Panc1 (cell line): ENCODE measurements around the gene C1orf216. TPM values are rescaled to one million over a fixed set of nuclear protein-coding genes. Genes with fewer than 3 reads are reported as not detected.

Source experiments
- ATAC-seq: fragments of 200-7000 bp; cut with Tn5 transposase; 2 replicates; pipeline ENCODE4 v1.9.1; 2020; ENCODE audit warnings: mild to moderate bottlenecking, moderate library complexity
- BruUV-seq: library from RNA; stranded (reverse); fragments of 400-500 nt; replicated peaks from 2 replicates; lab custom pipeline; 2021; lab: Mats Ljungman, UMichigan
- CTCF ChIA-PET: fragments of 300-600 bp; sonication (Branson Sonifier 250); formaldehyde crosslinking; loops from one replicate; lab custom pipeline; 2022; ENCODE audit warnings: antibody characterized with exemption; lab: Charles Lee
- POLR2A ChIA-PET: fragments of 300-600 bp; sonication (Branson Sonifier 250); formaldehyde crosslinking; loops from one replicate; lab custom pipeline; 2022; ENCODE audit warnings: antibody characterized with exemption; lab: Charles Lee
- DNase-seq: peaks from one replicate; pipeline ENCODE4 v3.0.0-alpha.2; 2010; ENCODE audit warnings: low read depth, low spot score
- H3K27ac ChIP-seq: 2 replicates; pipeline ENCODE4 v1.5.1; 2011; ENCODE audit warnings: mild to moderate bottlenecking, low read length, inconsistent platforms
- H3K27me3 ChIP-seq: fragments of 200-500 bp; sonication (Bioruptor generic); 2 replicates; pipeline ENCODE4 v1.6.0; 2014; ENCODE audit warnings: low read length, inconsistent platforms; ENCODE audit not compliant: control insufficient read depth, insufficient read depth
- H3K36me3 ChIP-seq: fragments of 200-500 bp; sonication (Bioruptor generic); 2 replicates; pipeline ENCODE4 v1.5.1; 2014; ENCODE audit warnings: inconsistent platforms, mild to moderate bottlenecking, low read length, moderate library complexity; ENCODE audit not compliant: control insufficient read depth, insufficient read depth
- H3K4me1 ChIP-seq: 2 replicates; pipeline ENCODE4 v1.5.1; 2011; ENCODE audit warnings: inconsistent platforms, mild to moderate bottlenecking, low read length, moderate library complexity; ENCODE audit not compliant: control insufficient read depth, insufficient read depth
- H3K4me3 ChIP-seq, 2 experiments: 2 replicates each; pipeline ENCODE4 v1.5.1; 2011 to 2012; ENCODE audit warnings: low read depth in 2 of 2, low read length in 2 of 2, mild to moderate bottlenecking in 2 of 2, inconsistent platforms in 1 of 2, moderate library complexity in 1 of 2
- H3K9me3 ChIP-seq: fragments of 200-500 bp; sonication (Bioruptor generic); 2 replicates; pipeline ENCODE4 v1.5.1; 2014; ENCODE audit warnings: low read depth, mild to moderate bottlenecking, inconsistent platforms, low read length, moderate library complexity; ENCODE audit not compliant: control insufficient read depth, insufficient read depth
- POLR2AphosphoS5 ChIP-seq: IDR thresholded peaks from 2 replicates; pipeline ENCODE4 v1.6.1; 2012; ENCODE audit warnings: mild to moderate bottlenecking, low read depth, low read length, moderate library complexity
- SIN3A ChIP-seq: IDR thresholded peaks from 2 replicates; pipeline ENCODE4 v1.6.1; 2012; ENCODE audit warnings: low read depth, mild to moderate bottlenecking, low read length, moderate library complexity, borderline replicate concordance; ENCODE audit not compliant: insufficient read depth
- TCF7L2 ChIP-seq: IDR thresholded peaks from 2 replicates; pipeline ENCODE4 v1.6.1; 2011; ENCODE audit warnings: mild to moderate bottlenecking, low read depth, low read length, inconsistent platforms
- in situ Hi-C: cut with HindIII; loops from 2 replicates; pipeline ENCODE4 v1.10.0; 2016; ENCODE audit warnings: low sequenced_read_pairs, low pct_unique_long_range_greater_than_20kb
- intact Hi-C: fragments of 100-400 bp; cut with micrococcal nuclease; formaldehyde crosslinking; loops from one replicate; pipeline ENCODE4 v1.10.0; 2022; ENCODE audit not compliant: unreplicated experiment
- total RNA-seq: library from RNA; stranded (reverse); gene quantifications from one replicate; pipeline ENCODE4 v1.2.1, GENCODE V29; 2021; ENCODE audit not compliant: unreplicated experiment
- TF ChIP-seq, protein P1 (sequence below), 2 experiments: IDR thresholded peaks; 2 replicates each; pipeline ENCODE4 v1.6.1; 2011 to 2012; ENCODE audit warnings: low read depth in 2 of 2, control low read depth in 1 of 2, low read length in 1 of 2, mild to moderate bottlenecking in 1 of 2, moderate library complexity in 1 of 2; ENCODE audit not compliant: insufficient read depth in 1 of 2
- TF ChIP-seq, protein P2 (sequence below): fragments of 450-650 bp; IDR thresholded peaks from 2 replicates; pipeline ENCODE4 v1.5.1; 2017; ENCODE audit warnings: mild to moderate bottlenecking

Gene C1orf216
- total RNA-seq, 1 experiment from 2014 or later: 28.0 TPM

DNA sequence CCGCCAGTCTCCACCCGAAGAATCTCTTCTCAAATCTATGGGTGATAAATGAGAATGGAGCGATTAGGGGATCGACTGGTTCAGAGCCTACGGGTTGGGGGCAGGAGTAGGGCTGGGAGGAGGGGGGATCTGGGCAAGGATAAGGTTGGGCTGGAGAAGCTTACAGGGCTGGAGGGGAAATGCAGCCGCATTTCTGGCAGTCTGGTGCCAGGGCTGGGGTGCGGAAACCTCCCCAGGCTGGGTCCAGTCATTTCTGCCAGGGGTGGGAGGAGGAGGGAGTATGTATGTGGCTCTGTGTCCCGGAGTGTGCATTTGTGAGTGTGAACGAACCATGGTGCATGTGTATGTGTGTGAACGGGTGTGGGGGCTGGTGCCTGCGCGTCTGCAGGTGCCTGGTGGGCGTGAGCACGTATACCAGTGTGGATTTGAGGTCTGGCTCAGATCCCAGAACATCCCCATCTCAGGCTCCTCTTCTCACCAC lies 10.2 kb downstream of the C1orf216 start:
- Histone ChIP-seq H3K9me3 (no peaks in the 10 kb centered on the region), H3K36me3 (no peaks in the 10 kb centered on the region), H3K4me1 (no peaks in the 10 kb centered on the region), H3K27me3 (no peaks in the 10 kb centered on the region), H3K4me3 (peak overlapping the region; percentile 40 to 45), H3K27ac (no peak overlapping the region)
- ATAC-seq: peak; percentile 52
- no TSS peak for BruUV-seq
- CTCF ChIA-PET: no interaction called here
- intact Hi-C loops (no loop called here), in situ Hi-C loops (no loop called here)
- POLR2A ChIA-PET: no interaction called here
- DNase-seq: no peak
- TF ChIP-seq TCF7L2 (no peak), POLR2AphosphoS5 (no peak), SIN3A (no peak)
- TF ChIP-seq, protein P1, sequence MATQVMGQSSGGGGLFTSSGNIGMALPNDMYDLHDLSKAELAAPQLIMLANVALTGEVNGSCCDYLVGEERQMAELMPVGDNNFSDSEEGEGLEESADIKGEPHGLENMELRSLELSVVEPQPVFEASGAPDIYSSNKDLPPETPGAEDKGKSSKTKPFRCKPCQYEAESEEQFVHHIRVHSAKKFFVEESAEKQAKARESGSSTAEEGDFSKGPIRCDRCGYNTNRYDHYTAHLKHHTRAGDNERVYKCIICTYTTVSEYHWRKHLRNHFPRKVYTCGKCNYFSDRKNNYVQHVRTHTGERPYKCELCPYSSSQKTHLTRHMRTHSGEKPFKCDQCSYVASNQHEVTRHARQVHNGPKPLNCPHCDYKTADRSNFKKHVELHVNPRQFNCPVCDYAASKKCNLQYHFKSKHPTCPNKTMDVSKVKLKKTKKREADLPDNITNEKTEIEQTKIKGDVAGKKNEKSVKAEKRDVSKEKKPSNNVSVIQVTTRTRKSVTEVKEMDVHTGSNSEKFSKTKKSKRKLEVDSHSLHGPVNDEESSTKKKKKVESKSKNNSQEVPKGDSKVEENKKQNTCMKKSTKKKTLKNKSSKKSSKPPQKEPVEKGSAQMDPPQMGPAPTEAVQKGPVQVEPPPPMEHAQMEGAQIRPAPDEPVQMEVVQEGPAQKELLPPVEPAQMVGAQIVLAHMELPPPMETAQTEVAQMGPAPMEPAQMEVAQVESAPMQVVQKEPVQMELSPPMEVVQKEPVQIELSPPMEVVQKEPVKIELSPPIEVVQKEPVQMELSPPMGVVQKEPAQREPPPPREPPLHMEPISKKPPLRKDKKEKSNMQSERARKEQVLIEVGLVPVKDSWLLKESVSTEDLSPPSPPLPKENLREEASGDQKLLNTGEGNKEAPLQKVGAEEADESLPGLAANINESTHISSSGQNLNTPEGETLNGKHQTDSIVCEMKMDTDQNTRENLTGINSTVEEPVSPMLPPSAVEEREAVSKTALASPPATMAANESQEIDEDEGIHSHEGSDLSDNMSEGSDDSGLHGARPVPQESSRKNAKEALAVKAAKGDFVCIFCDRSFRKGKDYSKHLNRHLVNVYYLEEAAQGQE (IDR thresholded peaks at IDR 0.05; ENCODE audit: insufficient read depth in 1 of 2, low read depth in 2 of 2, low read length in 1 of 2): no peak
- TF ChIP-seq, protein P2, sequence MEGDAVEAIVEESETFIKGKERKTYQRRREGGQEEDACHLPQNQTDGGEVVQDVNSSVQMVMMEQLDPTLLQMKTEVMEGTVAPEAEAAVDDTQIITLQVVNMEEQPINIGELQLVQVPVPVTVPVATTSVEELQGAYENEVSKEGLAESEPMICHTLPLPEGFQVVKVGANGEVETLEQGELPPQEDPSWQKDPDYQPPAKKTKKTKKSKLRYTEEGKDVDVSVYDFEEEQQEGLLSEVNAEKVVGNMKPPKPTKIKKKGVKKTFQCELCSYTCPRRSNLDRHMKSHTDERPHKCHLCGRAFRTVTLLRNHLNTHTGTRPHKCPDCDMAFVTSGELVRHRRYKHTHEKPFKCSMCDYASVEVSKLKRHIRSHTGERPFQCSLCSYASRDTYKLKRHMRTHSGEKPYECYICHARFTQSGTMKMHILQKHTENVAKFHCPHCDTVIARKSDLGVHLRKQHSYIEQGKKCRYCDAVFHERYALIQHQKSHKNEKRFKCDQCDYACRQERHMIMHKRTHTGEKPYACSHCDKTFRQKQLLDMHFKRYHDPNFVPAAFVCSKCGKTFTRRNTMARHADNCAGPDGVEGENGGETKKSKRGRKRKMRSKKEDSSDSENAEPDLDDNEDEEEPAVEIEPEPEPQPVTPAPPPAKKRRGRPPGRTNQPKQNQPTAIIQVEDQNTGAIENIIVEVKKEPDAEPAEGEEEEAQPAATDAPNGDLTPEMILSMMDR: no peak

DNA sequence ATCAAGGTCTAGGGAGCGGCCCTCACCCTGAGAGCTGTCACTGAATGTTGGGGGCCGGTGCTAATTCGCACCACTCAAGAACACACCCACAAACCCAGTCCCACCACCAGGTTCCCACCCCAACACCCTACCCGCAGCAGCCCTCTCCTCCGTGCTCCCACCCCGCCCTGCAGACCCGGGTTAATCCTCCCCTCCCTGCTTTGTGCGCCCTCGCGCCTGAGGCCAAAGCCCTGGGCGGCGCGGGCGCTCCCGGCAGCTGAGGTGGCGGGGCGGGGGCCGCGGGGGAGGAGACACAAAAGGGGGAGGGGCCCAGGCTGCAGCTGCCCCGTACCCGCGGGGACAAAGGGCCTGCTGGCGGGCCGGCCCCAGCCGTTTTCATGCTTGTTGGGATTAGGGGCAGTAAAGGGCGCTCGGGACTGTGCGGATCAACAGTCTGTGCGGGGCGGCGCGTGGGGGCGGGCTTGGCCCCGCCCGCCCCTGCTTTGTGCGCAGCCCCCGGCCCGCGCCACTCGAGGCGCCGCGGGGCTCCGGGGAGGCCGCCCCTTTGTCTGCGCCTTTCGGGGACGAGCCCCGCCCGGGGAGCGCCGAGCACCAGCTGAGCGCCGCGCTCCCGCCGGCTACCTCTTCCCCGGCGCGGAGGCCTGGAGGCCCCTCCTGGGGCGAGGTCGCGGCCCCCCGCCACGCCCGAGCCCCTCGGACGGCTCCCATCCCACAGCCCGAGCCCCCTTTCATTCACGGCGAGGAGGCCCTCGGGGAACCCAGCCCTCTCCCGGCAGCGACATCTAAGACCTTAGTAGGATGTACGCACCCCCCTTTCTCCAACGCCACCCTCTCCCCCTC lies 10.9 kb downstream of the C1orf216 start:
- BruUV-seq: no TSS peak
- ATAC-seq: peak; percentile 55
- DNase-seq: no peak
- Histone ChIP-seq H3K4me3 (peak overlapping the region; percentile 40 to 45), H3K36me3 (no peaks in the 10 kb centered on the region), H3K9me3 (no peaks in the 10 kb centered on the region), H3K27me3 (no peaks in the 10 kb centered on the region), H3K27ac (no peak overlapping the region), H3K4me1 (no peaks in the 10 kb centered on the region)
- intact Hi-C loops: no loop called here
- ChIA-PET CTCF (interaction anchor here (1.2 kb wide), 1 partner anchor 8 kb away, joined by 4 read pairs; no protein-coding TSS in a partner anchor), POLR2A (no interaction called here)
- in situ Hi-C loops: no loop called here
- TF ChIP-seq TCF7L2 (no peak), SIN3A (no peak), POLR2AphosphoS5 (no peak)
- TF ChIP-seq, protein P1 (IDR thresholded peaks at IDR 0.05; ENCODE audit: insufficient read depth in 1 of 2, low read depth in 2 of 2, low read length in 1 of 2): no peak
- TF ChIP-seq, protein P2: no peak
